Activated CD8-positive, alpha-beta memory T cell treated with anti-CD3 and anti-CD28 coated beads, Interleukin-2, amount 50 U/mL, for 1 hour (primary cell): ENCODE results near the gene SHANK1.
"Not testable (repeated sequence)": the region's sequence is repeated elsewhere in the genome, so short reads cannot be mapped to it uniquely, and the experiment has no call there.

ENCODE experiments used
- DNase-seq: peaks from one replicate; pipeline ENCODE4 v3.0.0-alpha.2; 2020; ENCODE audit errors: extremely low read depth

Gene SHANK1

DNA sequence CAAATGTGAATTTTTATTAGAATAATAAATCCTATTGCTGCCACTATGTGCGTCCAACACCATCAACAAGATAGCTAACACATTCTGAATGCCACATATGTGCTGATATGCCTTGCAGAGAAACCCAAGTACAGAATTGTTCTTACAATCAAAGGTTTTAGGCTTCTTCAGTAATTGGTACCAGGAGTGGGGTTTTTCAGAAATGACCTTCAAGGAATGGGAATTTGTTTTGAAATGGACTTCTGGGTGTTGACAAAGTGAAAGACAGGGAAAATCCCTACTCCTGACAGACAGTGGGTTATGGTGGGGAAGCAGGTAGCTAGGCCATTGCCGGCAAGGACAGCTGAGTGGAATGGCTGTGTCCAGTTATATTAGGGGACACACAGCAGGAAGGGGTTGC lies 85.6 kb downstream of the SHANK1 start:
- no peak for DNase-seq

DNA sequence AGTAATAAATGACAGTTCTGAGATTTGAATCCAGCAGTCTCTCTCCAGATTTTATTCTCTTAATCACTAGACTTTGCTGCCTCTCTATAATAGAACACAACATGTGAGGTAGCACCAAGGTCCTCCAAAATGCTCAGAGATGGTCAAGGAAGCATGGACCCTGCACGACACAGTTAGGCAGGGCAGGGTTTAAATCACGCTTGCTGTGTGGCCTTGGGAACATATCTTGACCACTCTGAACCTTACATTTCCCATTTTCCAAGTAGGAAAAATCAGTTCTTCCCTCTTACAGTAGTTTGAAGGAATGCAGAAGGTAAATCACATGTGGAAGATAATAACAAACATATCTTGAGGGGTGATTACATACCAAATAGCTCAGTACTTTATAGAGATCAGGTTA lies 86.2 kb downstream of the SHANK1 start:
- no peak for DNase-seq

DNA sequence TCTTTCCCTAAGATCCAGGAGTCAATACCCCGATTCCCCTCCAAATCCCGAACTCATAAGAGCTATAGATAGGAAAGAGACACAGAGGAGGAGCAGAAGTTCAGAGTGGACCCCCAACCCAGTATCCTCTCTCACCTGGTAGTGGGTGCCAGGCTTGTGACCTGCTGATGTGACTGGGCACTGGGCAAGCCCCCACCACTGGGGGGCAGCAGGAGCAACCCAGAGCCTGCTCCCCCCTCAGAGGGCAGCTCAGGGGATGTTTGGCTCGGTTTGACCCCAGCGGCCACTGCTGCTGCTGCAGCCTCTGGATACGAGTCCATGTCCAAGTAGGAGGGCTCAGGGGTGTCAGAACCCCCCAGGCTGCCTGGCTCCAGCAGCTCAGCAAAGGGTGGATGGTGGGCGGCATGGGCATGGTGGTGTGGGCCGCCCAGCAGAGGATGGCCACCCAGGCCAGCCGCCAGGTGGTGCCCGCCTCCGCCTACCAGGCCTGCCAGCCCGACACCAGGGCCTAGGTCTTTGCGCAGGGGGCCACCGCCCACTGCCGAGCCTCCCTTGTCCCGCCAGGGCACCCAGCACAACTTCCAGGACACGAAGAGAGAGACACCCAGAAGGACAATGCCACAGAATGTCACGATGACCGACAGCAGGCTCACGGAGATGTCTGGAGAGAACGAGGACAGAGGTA lies 87.3 kb downstream of the SHANK1 start:
- DNase-seq: no peak

DNA sequence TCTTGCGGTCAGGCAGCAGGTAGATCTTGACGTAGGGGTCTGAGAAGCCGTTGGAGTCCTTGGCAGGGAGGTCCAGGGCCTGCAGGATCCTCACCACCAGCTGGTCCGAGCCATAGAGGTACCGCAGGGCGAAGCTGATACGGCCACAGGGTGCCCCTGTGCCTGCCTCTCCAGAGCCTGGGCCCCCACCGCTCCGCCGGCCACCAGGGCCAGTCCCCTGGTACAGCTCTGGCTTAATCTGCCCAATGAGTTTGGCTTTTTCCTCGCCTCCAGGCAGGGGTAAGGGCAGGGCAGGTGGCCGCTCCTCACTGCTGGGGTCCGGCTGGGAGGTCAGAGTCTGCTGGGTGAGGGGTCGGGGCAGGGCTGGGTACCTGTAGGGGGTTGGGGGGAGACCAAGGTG lies 89.8 kb downstream of the SHANK1 start:
- DNase-seq: no peak

DNA sequence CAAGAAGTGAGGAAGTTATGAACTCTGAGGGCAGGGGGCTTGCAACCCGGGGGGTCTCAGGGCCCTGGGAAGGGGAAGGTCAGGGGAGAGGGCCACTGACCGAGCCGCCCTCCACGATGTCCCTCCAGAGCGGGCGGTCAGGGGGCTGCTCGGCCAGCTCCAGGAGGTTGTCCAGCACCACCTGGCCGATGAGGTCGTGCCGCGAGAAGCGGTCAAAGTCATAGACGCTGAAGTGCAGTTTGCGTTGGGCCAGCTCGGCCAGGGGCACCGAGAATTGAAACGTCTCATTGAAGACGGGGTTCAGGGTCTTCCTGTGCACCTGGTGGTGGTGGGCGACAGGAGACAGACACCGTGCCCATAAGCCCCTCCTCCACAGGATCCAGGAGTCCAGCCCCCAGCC lies 90.4 kb downstream of the SHANK1 start:
- DNase-seq: no peak

DNA sequence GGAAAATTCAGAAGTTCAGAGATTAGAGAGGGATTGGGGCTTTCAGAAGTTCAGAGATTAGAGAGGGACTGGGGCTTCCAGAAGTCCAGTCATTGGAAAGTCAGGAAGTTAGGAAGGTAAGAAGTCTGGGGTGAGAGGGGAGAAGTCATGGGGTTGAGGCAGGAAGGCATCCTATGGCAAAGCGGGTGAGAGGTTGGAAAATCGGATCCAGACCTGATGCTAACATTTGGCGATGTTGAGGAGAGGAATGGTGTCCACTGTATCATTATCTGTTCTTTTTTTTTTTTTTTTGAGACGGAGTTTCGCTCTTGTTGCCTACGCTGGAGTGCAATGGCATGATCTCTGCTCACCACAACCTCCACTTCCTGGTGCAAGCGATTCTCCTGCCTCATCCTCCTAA lies 91.1 kb downstream of the SHANK1 start:
- DNase-seq: no peak

DNA sequence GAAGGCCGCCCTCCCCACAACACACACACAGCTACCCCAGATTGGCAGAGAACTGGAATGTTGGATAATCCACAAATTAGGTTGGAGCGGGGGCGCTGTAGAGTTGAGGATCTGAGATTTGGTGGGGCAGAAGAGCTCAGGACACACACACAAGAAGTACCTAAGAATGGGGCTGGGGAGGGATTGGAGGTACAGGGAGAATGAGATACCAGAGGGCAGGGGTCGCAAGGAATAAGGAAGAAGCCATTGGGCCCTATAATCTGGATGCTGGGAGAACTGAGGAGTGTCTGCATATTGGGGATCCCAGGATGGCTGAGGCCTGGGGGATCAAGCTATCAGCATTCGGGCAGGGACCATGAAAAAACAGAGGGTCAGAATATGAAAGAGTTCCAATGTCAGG lies 91.5 kb downstream of the SHANK1 start:
- no peak for DNase-seq

DNA sequence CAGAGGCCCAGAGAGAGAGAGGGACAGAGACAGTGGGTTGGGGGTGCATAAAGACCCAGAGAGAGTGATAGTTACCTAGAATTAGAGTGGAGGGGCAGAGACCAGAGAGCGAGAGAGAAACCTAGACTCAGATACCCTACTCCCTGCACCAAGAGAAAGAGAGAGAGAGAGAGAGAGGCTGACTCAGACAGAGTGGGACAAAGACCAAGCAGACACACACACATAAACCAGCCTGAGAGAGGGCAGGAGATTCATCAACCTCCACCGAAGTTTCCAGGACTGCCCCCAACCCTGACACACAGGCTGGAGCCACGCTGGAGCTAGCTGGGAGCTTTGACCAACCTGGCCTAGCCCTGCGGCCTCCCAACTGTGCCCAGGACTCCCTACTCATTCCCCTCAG lies 92.8 kb downstream of the SHANK1 start:
- no peak for DNase-seq

DNA sequence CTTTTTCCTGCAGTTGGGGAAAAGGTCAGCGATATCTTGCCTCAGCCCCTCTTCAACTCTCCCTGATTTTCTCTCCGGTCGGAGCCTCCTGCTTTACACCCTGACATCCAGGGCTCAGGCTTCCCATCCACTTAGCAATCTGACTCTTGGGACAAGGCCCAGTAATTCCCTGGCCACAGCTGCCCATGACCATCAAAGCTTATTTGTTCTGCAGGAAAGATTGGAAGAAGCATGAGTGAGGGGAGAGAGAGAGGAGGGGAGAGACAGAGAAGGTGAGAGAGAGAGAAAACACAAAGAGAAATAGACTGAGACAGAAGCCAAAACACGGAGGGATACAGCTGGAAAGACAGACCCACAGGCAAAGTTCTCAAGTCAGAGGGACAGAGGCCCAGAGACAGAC lies 93.6 kb downstream of the SHANK1 start:
- DNase-seq: no peak

DNA sequence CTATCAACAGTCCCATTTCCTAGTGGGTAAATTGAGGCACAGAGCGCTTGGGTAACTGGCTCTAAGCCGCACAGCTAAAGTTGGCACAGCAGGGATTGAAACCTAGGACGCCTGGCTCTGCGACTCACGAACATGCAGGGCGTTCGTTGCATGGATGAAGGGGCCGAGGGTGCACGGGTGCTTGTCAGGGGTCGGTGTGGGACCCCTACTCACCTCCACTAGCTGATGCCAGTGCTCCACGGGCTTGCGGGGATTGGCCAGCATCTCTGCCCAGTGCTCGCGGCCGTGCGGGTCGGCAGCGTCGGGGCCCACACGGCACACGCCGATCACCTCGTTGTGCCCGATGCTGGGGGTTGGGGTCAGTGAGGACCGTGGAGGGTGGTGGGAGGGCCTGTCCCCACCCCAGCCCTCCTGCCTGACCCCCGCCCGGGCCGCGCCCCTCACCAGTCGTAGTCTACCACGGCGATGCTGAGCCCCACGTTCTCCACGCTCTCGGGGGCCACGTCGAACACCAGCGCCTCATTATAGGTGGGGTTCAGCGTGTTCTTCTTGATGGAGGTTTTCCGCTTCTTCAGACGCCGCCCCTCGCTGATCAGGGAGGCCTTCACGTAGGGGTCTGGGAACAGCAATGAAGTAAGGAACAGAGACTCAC lies 94.5 kb downstream of the SHANK1 start:
- DNase-seq: no peak

DNA sequence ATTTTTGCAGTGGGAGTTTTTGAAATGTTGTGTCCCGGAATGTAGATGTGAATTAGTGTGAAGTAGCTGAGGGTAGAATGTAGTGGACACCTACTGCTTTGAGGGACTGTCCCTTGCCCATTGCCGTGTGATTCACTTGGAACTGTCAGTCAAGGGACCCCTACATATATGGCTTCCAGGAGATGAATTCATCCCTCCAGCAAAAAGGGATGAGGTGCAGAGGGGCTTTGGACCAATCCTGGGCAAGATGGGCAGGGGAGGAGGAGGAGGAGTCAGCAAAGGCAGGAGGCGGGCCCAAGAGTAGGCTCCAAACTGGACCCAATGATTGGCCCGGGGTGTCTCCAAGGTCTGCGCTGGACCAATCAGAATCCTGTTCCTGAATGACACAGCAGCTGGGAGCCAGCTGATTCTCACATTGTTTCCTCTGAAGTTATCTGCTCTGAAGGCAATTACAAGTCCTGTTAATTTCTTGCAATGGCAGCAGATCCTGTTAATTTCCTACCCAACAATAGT lies 99.2 kb downstream of the SHANK1 start:
- DNase-seq: not testable (repeated sequence)

DNA sequence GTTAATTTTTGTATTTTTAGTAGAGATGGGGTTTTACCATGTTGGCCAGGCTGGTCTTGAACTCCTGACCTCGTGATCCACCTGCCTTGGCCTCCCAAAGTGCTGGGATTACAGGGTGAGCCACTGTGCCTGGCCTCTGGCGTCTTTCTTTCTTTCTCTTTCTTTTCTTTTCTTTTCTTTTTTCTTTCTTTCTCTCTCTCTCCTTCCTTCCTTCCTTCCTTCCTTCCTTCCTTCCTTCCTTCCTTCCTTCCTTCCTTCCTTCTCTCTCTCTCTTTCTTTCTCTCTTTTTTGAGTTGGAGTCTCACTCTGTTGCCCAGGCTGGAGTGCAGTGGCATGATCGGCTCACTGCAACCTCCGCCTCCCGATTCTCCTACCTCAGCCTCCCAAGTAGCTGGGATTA lies 100.4 kb downstream of the SHANK1 start:
- DNase-seq: not testable (repeated sequence)

DNA sequence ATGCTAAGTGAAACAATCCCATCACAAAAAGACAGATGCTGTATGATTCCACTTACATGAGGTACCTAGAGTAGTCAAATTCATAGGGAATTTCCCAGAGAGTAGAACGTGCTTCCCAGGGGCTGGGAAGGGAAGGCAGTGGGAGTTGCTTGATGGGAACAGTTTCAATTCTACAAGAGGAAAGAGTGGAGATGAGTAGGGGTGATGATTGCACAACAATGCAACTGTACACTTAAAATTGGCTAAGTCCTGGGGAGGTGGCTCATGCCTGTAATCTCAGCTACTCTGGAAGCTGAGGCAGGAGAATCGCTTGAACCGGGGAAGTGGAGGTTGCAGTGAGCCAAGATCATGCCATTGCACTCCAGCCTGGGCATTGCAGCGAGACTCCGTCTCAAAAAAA lies 101.2 kb downstream of the SHANK1 start:
- not testable (repeated sequence) for DNase-seq

DNA sequence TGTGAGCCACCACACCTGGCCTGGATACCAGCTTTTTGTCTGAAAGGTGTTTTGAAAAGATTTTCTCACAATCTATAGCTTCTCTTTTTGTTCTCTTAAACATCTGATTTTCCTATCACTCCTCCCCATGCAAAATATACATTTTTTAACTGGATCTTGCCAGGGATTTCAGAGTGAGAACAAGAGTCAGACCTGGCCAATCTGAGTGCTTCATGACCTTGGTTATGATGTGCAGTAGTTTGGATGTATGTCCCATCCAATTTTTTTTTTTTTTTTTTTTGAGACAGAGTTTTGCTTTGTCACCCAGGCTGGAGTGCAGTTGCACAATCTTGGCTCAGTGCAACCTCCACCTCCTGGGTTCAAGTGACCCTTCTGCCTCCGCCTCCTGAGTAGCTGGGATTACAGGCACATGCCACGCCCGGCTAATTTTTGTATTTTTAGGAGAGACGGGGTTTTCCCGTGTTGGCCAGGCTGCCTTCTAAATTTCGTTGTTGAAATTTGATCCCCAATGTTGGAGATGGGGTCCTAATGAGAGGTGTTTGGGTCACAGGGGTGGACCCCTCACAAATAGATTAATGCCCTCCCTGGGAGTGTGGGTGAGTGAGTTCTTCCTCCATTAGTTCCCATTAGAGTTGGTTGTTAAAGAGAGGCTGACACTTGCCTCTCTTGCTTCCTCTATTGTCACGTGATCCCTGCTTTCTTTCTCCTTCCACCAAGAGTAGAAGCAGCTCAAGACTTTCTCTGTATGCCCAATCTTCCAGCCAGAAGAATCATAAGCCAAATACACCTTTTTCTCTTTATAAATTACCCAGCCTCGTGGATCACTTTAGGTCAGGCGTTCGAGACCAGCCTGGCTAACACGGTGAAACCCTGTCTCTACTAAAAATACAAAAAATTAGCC lies 106.8 kb downstream of the SHANK1 start:
- DNase-seq: not testable (repeated sequence)
